H1 (cell line): Measurements from ENCODE around the gene AIFM2.

Experiments used
- CHD2 ChIP-seq: IDR thresholded peaks from 2 replicates; pipeline ENCODE4 v1.6.1; 2012; ENCODE audit warnings: low read length, improper control_type of control experiment
- CTCF ChIP-seq, 3 experiments: IDR thresholded peaks; 1 replicate in 2 of 3; 2 replicates in 1 of 3; pipeline versions ENCODE4 v1.5.1 to v1.6.1; 2011; ENCODE audit warnings: low read length in 3 of 3, mild to moderate bottlenecking in 3 of 3, inconsistent platforms in 2 of 3, low read depth in 1 of 3, moderate library complexity in 1 of 3; ENCODE audit not compliant: insufficient read depth in 1 of 3; ENCODE audit errors: control extremely low read depth in 1 of 3
- EZH2 ChIP-seq: fragments of 200-600 bp; sonication (generic); IDR thresholded peaks from 2 replicates; pipeline ENCODE4 v1.7.1; 2012; ENCODE audit warnings: low read depth, mild to moderate bottlenecking, moderate library complexity, low read length, inconsistent platforms; ENCODE audit not compliant: severe bottlenecking
- HDAC2 ChIP-seq, 2 experiments: fragments of 300-600 bp in 1 of 2; sonication (generic) in 1 of 2; IDR thresholded peaks; 2 replicates each; pipeline ENCODE4 v1.6.1; 2011 to 2012; ENCODE audit warnings: low read depth in 2 of 2, low read length in 2 of 2, mild to moderate bottlenecking in 2 of 2, moderate library complexity in 2 of 2, borderline replicate concordance in 1 of 2, inconsistent platforms in 1 of 2
- MAX ChIP-seq: IDR thresholded peaks from 2 replicates; pipeline ENCODE4 v1.6.1; 2012; ENCODE audit warnings: inconsistent platforms
- POLR2A ChIP-seq, 2 experiments: IDR thresholded peaks; 1 replicate in 1 of 2; 2 replicates in 1 of 2; pipeline ENCODE4 v1.6.1; 2011; ENCODE audit warnings: low read depth in 2 of 2, low read length in 2 of 2, mild to moderate bottlenecking in 2 of 2; ENCODE audit errors: control extremely low read depth in 1 of 2
- RAD21 ChIP-seq, 2 experiments: IDR thresholded peaks in 1 of 2; conservative IDR thresholded peaks in 1 of 2; 2 replicates each; pipeline ENCODE4 v1.6.1; 2011; ENCODE audit warnings: low read depth in 2 of 2, low read length in 2 of 2, improper control_type of control experiment in 1 of 2, inconsistent platforms in 1 of 2, mild to moderate bottlenecking in 1 of 2, moderate library complexity in 1 of 2
- SIN3A ChIP-seq, 2 experiments: IDR thresholded peaks in 1 of 2; conservative IDR thresholded peaks in 1 of 2; 2 replicates each; pipeline ENCODE4 v1.6.1; 2011 to 2012; ENCODE audit warnings: low read length in 2 of 2, improper control_type of control experiment in 1 of 2, low read depth in 1 of 2, mild to moderate bottlenecking in 1 of 2
- SUZ12 ChIP-seq: fragments of 200-600 bp; sonication (generic); IDR thresholded peaks from 2 replicates; pipeline ENCODE4 v1.6.1; 2012; ENCODE audit warnings: mild to moderate bottlenecking, inconsistent platforms, low read length, moderate library complexity, mixed read lengths

- TF ChIP-seq SUZ12 (no peak), EZH2 (no peak), MAX (no peak), HDAC2 (IDR thresholded peaks at IDR 0.05; ENCODE audit: borderline replicate concordance in 1 of 2, low read depth in 2 of 2, low read length in 2 of 2) (no peak), SIN3A (conservative IDR thresholded peaks at IDR 0.05 in 1 of 2, IDR thresholded peaks at IDR 0.05 in 1 of 2; ENCODE audit: low read depth in 1 of 2, low read length in 2 of 2) (no peak), CTCF (IDR thresholded peaks at IDR 0.05; ENCODE audit: control extremely low read depth in 1 of 3, insufficient read depth in 1 of 3, low read depth in 1 of 3, low read length in 3 of 3) (no peak), CHD2 (no peak), RAD21 (IDR thresholded peaks at IDR 0.05 in 1 of 2, conservative IDR thresholded peaks at IDR 0.05 in 1 of 2; ENCODE audit: low read depth in 2 of 2, low read length in 2 of 2) (no peak), POLR2A (IDR thresholded peaks at IDR 0.05; ENCODE audit: control extremely low read depth in 1 of 2, low read depth in 2 of 2, low read length in 2 of 2) (no peak)
Observed at GRCh38 chr10:70123817-70124216, 8.8 kb downstream of the AIFM2 start.
